ENCODE measurements around the gene DCPS. TPM values are rescaled to one million over a fixed set of nuclear protein-coding genes. Genes with fewer than 3 reads are reported as not detected.
"Not testable (repeated sequence)": the region's sequence is repeated elsewhere in the genome, so short reads cannot be mapped to it uniquely, and the experiment has no call there.

Gene DCPS
- polyA plus RNA-seq, 4 donors, result 12.7 to 17.6 (median 15.8) TPM

- DNase-seq (ENCODE audit: low read depth in 4 of 4, low spot score in 2 of 4), result no peak
Observed at GRCh38 chr11:126357055-126357962, 53.4 kb downstream of the DCPS start.

GRCh38 chr11:126357969-126358762 is 54.3 kb downstream of the DCPS start:
- no peak for DNase-seq (ENCODE audit: low read depth in 4 of 4, low spot score in 2 of 4)

DNA sequence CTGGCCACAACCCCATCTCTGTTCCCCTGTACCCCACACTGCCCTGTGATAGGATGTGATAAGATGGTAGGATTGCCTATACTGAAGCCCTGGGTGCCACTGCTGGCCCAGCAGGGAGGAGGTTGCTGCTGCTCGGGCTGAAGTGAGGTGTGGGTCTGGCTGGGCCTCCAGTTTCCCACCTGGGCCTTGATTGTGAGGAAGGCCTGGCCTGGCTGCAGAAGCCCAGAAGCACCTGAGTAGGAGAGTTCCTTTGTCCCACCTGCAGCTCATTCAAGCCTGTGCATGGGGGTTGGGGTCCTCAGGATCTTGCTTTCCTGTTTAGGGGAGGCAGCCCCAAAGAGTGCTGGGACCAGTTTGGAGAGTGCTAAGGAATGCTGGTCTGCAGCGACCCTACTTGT is 54.9 kb downstream of the DCPS start:
- DNase-seq (ENCODE audit: low read depth in 4 of 4, low spot score in 2 of 4), result no peak

GRCh38 chr11:126359431-126360048 is 55.7 kb downstream of the DCPS start:
- no peak for DNase-seq (ENCODE audit: low read depth in 4 of 4, low spot score in 2 of 4)

- DNase-seq (ENCODE audit: low read depth in 4 of 4, low spot score in 2 of 4), result no peak
Observed at GRCh38 chr11:126360049-126360446, 56.2 kb downstream of the DCPS start.

DNA sequence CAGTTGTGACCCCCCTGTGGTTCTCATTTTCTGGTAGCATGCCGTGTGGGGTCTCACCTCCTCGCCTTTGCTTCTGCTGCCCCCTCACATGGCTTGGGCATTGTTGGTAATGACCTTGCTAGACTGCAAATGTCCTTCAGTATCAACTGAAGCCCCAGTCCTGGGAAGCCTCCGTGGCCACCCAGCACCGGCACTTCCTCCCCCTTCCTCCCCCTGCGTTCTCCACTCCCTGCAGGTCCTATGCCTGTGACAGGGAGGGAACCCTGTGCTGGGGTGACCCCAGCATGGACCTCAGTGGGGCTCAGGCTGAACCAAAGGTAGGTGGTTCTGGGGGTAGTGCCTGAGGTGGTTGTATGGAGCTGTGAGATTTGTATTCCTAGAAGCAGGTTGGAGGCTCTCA is 57.5 kb downstream of the DCPS start:
- DNase-seq (ENCODE audit: low read depth in 4 of 4, low spot score in 2 of 4), result no peak

DNA sequence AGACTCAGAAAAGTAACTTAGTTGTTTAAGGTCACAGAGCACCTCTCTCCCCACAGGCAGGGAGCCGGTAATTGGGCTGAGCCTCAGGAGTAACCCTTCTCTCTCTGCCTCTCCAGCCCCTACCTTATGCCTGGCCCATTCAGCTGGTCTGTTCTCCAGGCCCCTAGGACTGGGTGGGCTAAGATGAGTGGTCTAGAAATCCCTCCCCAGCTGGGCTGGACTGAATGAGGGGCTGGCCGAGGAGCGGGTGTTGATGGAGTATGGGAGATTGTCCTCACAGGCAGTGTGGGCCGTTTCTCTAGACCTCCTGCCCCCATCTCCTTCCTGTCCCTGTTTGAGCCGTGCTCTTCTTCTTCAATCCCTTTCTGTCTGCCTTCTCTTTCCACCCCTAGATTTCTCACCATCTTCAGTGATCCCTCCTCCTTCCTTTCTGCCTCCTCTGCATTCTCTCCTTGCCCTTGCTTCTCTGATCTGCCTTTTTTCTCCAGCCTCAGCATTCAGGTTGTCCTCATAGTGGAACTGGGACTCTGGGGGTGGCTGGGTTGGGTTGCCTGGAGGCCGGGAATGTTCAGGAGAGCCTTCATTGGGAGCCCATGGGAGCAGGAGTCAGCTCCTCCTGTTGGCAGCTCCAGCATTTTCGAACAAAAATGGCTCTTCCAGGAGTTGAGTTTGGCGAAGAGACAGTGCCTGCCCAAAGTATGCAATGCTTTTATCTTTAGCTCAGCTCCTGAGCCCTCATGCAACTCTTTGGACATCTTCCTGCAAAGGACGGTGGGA is 59.2 kb downstream of the DCPS start:
- no peak for DNase-seq (ENCODE audit: low read depth in 4 of 4, low spot score in 2 of 4)

DNA sequence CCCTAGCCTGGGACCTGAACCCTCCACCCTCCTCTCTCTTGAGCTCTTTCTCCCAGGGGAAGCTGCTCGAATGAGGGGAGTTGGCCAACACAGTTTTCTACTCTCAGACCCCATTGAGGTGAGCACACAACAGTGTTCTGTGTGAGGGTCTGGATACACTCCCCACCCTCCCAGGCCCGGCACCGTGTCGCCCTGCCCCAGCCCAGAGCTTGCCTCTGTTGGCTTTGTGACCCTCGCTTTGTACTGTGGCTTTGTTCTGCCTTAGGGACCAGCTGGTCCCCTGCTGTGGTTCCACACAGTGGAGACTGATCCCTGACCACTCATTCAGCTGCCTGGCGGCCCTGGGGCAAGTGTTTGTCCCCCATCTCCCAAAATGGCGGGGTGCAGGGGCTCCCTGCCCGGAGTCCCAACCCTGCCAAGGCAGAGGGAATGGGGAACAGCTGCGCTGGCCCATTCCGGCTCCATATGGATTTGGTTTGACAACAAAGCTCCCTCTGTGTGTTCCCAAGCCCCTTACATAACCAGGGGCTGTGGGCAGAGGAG is 59.9 kb downstream of the DCPS start:
- no peak for DNase-seq (ENCODE audit: low read depth in 4 of 4, low spot score in 2 of 4)

DNA sequence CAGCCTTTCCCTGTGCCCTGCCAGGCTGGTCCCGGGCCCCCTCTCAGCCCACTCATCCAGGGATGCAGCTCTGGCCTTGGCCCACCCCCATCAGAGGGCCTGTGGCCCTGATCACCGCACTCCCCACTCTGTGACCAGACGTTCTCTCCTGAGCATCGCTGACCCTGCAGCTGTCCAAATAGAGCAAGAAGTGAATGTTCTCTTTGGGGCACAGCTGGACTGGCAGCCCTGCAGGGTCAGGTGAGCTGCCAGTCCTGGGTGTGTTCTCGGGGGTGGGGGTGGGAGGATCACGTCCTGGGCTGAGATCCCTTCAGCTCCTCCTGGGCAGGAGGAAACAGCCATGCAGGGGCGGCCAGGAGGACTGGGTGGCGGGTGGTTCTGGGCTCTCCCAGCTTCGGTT is 60.9 kb downstream of the DCPS start:
- not testable (repeated sequence) for DNase-seq (ENCODE audit: low read depth in 4 of 4, low spot score in 2 of 4)

DNA sequence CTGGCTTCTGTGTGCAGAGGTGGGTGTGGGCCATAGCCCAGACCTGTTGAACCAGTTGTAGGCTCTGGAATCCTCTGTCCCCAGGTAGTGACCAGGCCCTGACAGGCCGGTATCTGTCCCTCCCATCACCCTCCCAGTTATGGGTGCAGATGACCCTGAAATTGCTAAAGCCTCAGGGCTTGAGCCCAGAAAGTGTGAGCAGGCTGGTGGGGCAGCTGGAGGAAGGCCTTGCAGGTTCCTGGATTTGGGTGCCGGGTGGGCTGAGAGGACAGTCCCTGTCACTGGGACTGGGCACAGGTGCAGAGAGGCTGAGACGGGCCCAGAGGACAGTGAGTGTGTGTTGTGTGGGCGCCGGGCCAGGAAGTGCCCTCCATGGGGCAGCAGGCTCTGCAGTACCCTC is 61.6 kb downstream of the DCPS start:
- DNase-seq (ENCODE audit: low read depth in 4 of 4, low spot score in 2 of 4), result not testable (repeated sequence)

DNA sequence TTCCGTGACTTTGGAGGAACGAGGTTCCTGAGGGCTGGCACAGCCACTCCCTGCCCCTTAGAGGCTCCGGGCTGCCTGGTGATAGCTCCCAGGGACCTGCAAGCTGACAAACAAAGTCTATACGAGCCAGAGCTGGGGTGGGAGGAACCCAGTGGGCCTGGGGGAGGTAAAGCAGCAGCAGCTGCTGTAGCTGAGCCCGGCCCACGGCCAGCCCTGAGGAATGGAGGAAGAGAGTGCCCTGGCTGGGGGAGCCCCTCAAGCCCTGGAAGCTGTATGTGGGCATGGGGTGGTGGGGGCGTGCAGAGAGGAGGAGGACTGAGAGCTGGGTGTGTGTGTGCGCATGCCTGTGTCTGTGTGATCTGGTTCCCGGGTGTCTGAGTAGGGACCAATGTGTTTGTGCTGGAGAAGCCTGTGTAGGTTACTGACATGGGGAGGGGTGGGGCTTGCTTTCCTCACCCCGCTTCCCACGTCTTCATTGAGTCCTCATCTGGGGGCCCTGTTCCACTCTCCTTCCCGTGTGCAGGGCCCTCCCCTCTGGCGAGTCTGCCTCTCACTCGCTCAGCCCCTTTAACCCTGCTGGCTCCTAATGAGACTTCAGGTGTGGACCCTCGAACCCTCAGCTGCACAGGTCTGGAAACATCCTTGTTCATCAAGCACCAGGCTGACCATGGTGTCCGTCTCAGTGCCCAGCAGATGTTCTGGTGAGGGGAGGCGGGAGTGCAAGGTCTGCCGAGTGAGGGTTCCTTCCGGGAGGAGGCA is 62.4 kb downstream of the DCPS start:
- no peak for DNase-seq (ENCODE audit: low read depth in 4 of 4, low spot score in 2 of 4)

DNA sequence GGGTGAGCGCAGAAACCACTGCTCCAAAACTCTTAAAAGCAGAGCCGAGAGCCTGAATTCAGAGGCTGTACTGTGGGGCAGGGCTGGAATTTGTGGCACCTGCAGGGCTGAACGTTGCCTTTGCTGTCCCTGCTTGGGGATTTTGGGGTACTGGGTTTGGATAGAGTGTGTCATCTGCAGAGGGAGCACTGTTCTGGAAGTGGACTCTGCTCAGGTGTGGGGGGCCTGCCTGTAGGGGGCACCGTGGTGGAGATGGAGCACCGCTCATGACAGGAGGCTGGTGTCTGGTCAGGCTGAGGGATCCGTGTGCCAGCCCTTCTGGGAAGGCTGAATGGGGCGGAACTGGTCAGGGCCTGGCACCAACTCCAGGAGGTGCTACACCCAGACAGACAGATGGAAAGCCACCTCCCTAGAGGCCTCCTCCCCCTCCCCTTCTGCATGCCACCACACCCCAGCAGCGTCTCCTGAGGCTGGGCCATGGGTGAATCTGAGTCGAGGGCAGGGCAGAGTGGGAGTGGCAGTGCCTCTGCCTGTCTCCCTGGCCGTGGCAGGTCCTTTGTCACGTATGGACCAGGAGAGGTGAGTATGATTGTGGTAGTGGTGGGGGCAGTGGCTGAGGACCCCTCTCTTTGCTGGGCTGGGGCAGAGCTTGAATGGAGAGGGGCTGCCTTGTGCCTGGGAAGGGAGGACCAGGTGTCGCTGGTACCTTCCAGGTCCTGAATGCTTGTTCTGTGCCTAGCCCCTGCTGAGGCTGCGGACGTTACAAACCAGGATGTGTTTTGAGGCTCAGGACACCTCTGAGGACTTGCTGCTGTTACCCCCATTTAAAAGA is 63.2 kb downstream of the DCPS start:
- DNase-seq (ENCODE audit: low read depth in 4 of 4, low spot score in 2 of 4), result not testable (repeated sequence)

DNA sequence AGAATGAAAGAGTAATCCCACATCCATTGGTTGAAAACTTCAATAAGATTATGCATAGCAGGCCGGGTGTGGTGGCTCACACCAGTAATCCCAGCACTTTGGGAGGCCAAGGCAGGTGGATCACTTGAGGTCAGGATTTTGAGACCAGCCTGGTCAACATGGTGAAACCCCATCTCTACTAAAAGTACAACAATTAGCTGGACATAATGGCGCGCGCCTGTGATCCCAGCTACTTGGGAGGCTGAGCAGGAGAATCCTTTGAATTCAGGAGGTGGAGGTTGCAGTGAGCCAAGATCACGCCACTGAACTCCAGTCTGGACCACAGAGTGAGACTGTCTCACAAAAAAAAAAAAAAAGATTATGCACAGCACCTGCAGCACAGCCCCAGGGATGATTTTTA is 63.9 kb downstream of the DCPS start:
- not testable (repeated sequence) for DNase-seq (ENCODE audit: low read depth in 4 of 4, low spot score in 2 of 4)

DNA sequence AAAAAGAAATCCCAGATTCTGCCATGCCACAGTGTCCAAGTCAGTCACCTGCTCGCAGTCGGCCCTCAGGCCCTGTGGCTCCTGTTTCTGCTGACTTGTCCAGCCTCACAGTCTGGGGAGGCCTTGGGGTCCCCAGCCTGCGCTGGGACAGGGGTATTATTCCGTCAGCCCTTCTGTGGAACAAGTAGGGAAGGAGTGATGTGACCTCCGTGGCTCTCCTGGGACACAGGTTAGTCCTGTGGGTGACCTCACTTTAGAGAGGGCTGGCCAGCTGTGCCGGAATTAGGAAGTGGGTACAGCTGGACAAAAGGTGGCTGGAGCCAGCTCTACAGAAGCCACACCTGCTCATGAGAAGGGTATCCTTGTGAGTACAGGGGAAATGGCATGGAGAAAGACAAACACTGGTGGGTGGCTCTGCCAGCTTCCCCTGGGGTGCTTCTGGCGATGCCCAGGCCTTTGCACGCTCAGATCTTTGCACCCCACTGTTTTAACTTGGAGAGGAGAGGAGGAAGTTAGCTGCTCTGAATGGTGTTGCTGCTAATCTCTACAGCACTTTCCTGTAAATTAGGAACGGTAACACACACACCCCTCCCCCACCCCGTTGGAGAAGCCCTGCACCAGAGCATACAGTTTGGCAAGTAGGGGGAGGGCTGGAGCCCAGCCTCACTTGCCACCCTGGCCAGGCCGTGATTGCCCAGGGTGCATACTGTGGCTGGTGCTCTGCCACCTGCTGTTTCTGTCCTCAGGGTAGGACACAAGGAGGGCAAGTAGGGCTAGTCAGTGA is 64.7 kb downstream of the DCPS start:
- DNase-seq (ENCODE audit: low read depth in 4 of 4, low spot score in 2 of 4), result not testable (repeated sequence)

DNA sequence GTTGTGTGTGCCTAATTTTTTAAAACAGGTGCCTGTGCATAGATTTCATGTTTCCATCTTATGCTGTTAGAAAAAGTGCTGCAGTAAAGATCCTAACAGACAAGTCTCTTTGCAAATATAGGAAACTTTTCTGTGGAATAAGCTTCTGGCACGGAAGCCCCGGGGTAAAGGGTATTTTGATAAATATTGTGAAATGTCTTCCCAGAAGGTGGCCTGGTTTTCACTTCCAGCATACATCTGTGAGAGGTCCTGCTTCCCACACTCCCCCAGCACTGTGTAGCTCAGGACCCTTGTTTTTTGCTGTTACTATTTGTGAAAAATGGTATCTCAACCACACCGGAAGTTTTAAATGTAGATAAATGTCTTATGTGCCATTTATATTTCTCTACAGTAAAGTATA is 66.2 kb downstream of the DCPS start:
- no peak for DNase-seq (ENCODE audit: low read depth in 4 of 4, low spot score in 2 of 4)

- no peak for DNase-seq (ENCODE audit: low read depth in 4 of 4, low spot score in 2 of 4)
Observed at GRCh38 chr11:126371595-126371994, 67.7 kb downstream of the DCPS start.

DNA sequence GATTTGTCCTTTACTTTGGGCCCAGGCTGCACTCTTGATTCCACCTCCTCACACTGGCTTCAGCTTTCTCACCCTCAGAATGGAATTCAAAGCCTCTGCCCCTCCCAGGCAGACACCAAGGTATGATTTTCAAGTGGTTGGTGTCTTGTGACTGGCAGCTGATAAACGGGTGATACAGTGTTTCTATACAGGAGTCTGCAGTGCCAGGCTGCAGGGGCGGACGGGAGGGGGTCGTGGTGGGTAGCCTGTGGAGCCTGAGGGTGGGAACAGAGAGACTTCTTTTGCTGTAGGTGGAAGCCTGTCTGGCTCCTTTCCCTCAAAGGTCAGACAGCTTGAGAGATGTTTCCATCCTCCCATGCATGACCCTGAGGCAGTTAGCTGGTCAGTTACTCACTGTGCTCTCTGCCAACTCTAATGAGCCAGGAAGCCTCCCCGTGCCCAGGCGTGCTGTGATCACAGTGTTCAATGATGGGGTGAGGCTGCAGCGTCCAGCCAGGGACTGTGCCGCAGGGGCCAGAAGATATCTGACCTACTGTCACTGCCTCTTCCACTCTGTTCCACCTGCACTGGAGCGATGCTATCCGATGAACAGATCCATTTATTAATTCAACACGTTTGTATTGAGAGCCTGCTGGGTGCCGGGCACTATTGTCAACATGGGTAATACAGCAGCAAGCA is 69.7 kb downstream of the DCPS start:
- not testable (repeated sequence) for DNase-seq (ENCODE audit: low read depth in 4 of 4, low spot score in 2 of 4)
